NCI-H526 (cell line): ENCODE measurements around the gene PAPPA.

Experiments
- DNase-seq, 2 experiments: peaks; one replicate each; lab custom pipeline; 2025; lab: John Stamatoyannopoulos, UW

Gene PAPPA

GRCh38 chr9:116153765-116154333, at the start of gene PAPPA:
TSS of gene PAPPA (plus strand) at chr9:116153791. CDS start at chr9:116154173, 382 bp downstream.
- DNase-seq: peak in 1 of 2 experiments; percentile 49

- DNase-seq: no peak
These were observed 49.4 kb upstream of the PAPPA start for GRCh38 chr9:116103976-116104820.

GRCh38 chr9:116112236-116112635, 41.4 kb upstream of the PAPPA start:
- DNase-seq: peak in 1 of 2 experiments; percentile 31

- no peak for DNase-seq
These were observed 37.7 kb upstream of the PAPPA start for GRCh38 chr9:116115761-116116353.

GRCh38 chr9:116116393-116116792, 37.2 kb upstream of the PAPPA start:
- DNase-seq: no peak

GRCh38 chr9:116123171-116123570, 30.4 kb upstream of the PAPPA start:
- no peak for DNase-seq

- DNase-seq: no peak
These were observed 29.0 kb upstream of the PAPPA start for GRCh38 chr9:116124472-116125040.

GRCh38 chr9:116133163-116133562, 20.4 kb upstream of the PAPPA start:
- DNase-seq: no peak

GRCh38 chr9:116134975-116135374, 18.6 kb upstream of the PAPPA start:
- DNase-seq: no peak

- no peak for DNase-seq
These were observed 16.6 kb upstream of the PAPPA start for GRCh38 chr9:116137010-116137409.

GRCh38 chr9:116137581-116137980, 16.0 kb upstream of the PAPPA start:
- no peak for DNase-seq

GRCh38 chr9:116141864-116142561, 11.6 kb upstream of the PAPPA start:
- no peak for DNase-seq

GRCh38 chr9:116142706-116143492, 10.7 kb upstream of the PAPPA start:
- DNase-seq: no peak

- no peak for DNase-seq
These were observed 9.6 kb upstream of the PAPPA start for GRCh38 chr9:116144038-116144437.

- no peak for DNase-seq
These were observed 9.0 kb upstream of the PAPPA start for GRCh38 chr9:116144555-116144954.

GRCh38 chr9:116145036-116145435, 8.6 kb upstream of the PAPPA start:
- DNase-seq: no peak

GRCh38 chr9:116147821-116148220, 5.8 kb upstream of the PAPPA start:
- DNase-seq: no peak

- peak in 1 of 2 experiments; percentile 29 for DNase-seq
These were observed 3.7 kb upstream of the PAPPA start for GRCh38 chr9:116149844-116150243.

GRCh38 chr9:116151199-116151598, 2.4 kb upstream of the PAPPA start:
- DNase-seq: no peak

GRCh38 chr9:116151966-116152381, 1.6 kb upstream of the PAPPA start:
- peak in 1 of 2 experiments; percentile 12 for DNase-seq

GRCh38 chr9:116152390-116152789, 1.2 kb upstream of the PAPPA start:
- peak in 1 of 2 experiments; percentile 6 for DNase-seq
